Gastrocnemius medialis (tissue), 4 donors: Measurements from ENCODE around the gene TJP3. TPM values are rescaled to one million over a fixed set of nuclear protein-coding genes. Genes with fewer than 3 reads are reported as not detected.

Source experiments
- ATAC-seq, 2 donors: fragments of 150-250 bp; one replicate each; pipeline ENCODE4 v1.9.1; 2016
- DNase-seq, 2 donors: peaks; one replicate each; pipeline ENCODE4 v3.0.0-alpha.2; 2019
- H3K27ac ChIP-seq, 4 donors: fragments of 200-600 bp; sonication (generic); 1 replicate in 1 of 4; 2 replicates in 3 of 4; pipeline ENCODE4 v1.5.1; 2016 to 2018; ENCODE audit warnings: mild to moderate bottlenecking in 2 of 4, moderate library complexity in 1 of 4
- H3K27me3 ChIP-seq, 3 donors: fragments of 200-600 bp; sonication (generic) in 2 of 3; 1 replicate in 1 of 3; 2 replicates in 2 of 3; pipeline versions ENCODE4 v1.5.1 to v1.6.0; 2016 to 2019; ENCODE audit warnings: mild to moderate bottlenecking in 1 of 3, moderate library complexity in 1 of 3
- H3K36me3 ChIP-seq, 2 donors: fragments of 200-600 bp; sonication (generic) in 1 of 2; one replicate each; pipeline ENCODE4 v1.5.1; 2017 to 2018
- H3K4me1 ChIP-seq, 2 donors: fragments of 200-600 bp; sonication (generic) in 1 of 2; one replicate each; pipeline ENCODE4 v1.5.1; 2016 to 2017; ENCODE audit warnings: mild to moderate bottlenecking in 2 of 2
- H3K4me3 ChIP-seq, 4 donors: fragments of 200-600 bp; sonication (generic) in 3 of 4; 1 replicate in 1 of 4; 2 replicates in 3 of 4; pipeline ENCODE4 v1.5.1; 2016 to 2019; ENCODE audit warnings: mild to moderate bottlenecking in 2 of 4
- H3K9me3 ChIP-seq, 3 donors: fragments of 200-600 bp; sonication (generic) in 2 of 3; 1 replicate in 1 of 3; 2 replicates in 2 of 3; pipeline ENCODE4 v1.5.1; 2016 to 2019
- POLR2A ChIP-seq, 2 donors: fragments of 450-650 bp; IDR thresholded peaks; one replicate each; pipeline ENCODE4 v1.6.1; 2017; ENCODE audit warnings: antibody characterized with exemption in 2 of 2, mild to moderate bottlenecking in 2 of 2, moderate library complexity in 2 of 2
- in situ Hi-C, 4 donors: fragments of 200-750 bp; cut with MboI; loops; one replicate each; pipeline versions ENCODE4 v1.15.0 to v1.8.0; 2017; ENCODE audit warnings: low sequenced_read_pairs in 4 of 4
- intact Hi-C: fragments of 100-400 bp; cut with DNase I; formaldehyde crosslinking; loops from one replicate; pipeline ENCODE4 v1.15.1; 2023; ENCODE audit warnings: low total_unique reads
- total RNA-seq, 4 donors: library from RNA; depleted of rRNA; stranded (reverse); fragments of >200 nt; gene quantifications; one replicate each; pipeline versions ENCODE4 v1.1.0 to v1.2.3, GENCODE V29; 2016
- TF ChIP-seq, protein P1 (sequence below), 5 experiments: fragments of 450-650 bp in 3 of 5; fragments of 200-600 bp in 2 of 5; sonication (generic) in 2 of 5; IDR thresholded peaks in 4 of 5; conservative IDR thresholded peaks in 1 of 5; 1 replicate in 4 of 5; 2 replicates in 1 of 5; pipeline ENCODE4 v1.5.1; 2016 to 2019; ENCODE audit warnings: antibody characterized with exemption in 5 of 5, mild to moderate bottlenecking in 3 of 5, moderate library complexity in 3 of 5

TJP3 gene
- total RNA-seq, 4 donors from 2014 or later, result 0.67 to 3.7 (median 1.7) TPM

DNA sequence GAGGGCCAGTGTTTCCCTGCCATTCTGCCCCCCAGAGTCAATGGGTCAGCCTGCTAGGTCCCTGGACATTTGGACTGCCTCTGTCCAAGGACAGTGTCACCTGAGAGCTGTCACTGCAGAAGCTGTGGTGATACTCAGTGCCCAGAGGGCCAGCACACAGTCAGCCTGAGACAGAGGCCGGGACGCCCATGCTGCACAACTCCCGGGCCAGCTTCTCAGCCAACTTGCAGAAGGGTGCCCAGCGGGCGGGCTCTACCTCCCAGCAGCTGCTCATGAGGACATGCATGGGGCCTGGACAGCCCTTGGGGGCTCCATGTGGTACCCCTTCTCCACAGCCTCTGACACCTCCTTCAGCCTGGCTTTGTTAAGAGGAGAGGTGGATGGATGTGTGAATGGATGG is 67.6 kb downstream of the TJP3 start:
- in situ Hi-C loops, result no loop called here
- Histone ChIP-seq H3K9me3 (peaks cover 0 to 3% (median 0%) of the 10 kb centered on the region in 3 donors), H3K27me3 (peaks cover 0 to 2% (median 0%) of the 10 kb centered on the region in 3 donors), H3K27ac (no peak overlapping the region), H3K4me1 (no peaks in the 10 kb centered on the region), H3K4me3 (no peak overlapping the region), H3K36me3 (no peaks in the 10 kb centered on the region)
- ATAC-seq (no peak), DNase-seq (no peak)
- intact Hi-C loops, result no loop called here
- TF ChIP-seq, protein P1, sequence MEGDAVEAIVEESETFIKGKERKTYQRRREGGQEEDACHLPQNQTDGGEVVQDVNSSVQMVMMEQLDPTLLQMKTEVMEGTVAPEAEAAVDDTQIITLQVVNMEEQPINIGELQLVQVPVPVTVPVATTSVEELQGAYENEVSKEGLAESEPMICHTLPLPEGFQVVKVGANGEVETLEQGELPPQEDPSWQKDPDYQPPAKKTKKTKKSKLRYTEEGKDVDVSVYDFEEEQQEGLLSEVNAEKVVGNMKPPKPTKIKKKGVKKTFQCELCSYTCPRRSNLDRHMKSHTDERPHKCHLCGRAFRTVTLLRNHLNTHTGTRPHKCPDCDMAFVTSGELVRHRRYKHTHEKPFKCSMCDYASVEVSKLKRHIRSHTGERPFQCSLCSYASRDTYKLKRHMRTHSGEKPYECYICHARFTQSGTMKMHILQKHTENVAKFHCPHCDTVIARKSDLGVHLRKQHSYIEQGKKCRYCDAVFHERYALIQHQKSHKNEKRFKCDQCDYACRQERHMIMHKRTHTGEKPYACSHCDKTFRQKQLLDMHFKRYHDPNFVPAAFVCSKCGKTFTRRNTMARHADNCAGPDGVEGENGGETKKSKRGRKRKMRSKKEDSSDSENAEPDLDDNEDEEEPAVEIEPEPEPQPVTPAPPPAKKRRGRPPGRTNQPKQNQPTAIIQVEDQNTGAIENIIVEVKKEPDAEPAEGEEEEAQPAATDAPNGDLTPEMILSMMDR (IDR thresholded peaks at IDR 0.05 in 4 of 5, conservative IDR thresholded peaks at IDR 0.05 in 1 of 5), result no peak
- TF ChIP-seq POLR2A (IDR thresholded peaks at IDR 0.05), result no peak

GRCh38 chr19:3776479-3777040 is 68.4 kb downstream of the TJP3 start:
- Histone ChIP-seq H3K9me3 (peaks cover 0 to 8% (median 0%) of the 10 kb centered on the region in 3 donors), H3K36me3 (no peaks in the 10 kb centered on the region), H3K27ac (no peak overlapping the region), H3K4me1 (no peaks in the 10 kb centered on the region), H3K4me3 (no peak overlapping the region), H3K27me3 (peaks cover 0 to 4% (median 2%) of the 10 kb centered on the region in 3 donors)
- intact Hi-C loops, result no loop called here
- no peak for ATAC-seq
- TF ChIP-seq, protein P1 (IDR thresholded peaks at IDR 0.05 in 4 of 5, conservative IDR thresholded peaks at IDR 0.05 in 1 of 5), result no peak
- TF ChIP-seq POLR2A (IDR thresholded peaks at IDR 0.05), result no peak
- DNase-seq, result no peak
- in situ Hi-C loops, result no loop called here

DNA sequence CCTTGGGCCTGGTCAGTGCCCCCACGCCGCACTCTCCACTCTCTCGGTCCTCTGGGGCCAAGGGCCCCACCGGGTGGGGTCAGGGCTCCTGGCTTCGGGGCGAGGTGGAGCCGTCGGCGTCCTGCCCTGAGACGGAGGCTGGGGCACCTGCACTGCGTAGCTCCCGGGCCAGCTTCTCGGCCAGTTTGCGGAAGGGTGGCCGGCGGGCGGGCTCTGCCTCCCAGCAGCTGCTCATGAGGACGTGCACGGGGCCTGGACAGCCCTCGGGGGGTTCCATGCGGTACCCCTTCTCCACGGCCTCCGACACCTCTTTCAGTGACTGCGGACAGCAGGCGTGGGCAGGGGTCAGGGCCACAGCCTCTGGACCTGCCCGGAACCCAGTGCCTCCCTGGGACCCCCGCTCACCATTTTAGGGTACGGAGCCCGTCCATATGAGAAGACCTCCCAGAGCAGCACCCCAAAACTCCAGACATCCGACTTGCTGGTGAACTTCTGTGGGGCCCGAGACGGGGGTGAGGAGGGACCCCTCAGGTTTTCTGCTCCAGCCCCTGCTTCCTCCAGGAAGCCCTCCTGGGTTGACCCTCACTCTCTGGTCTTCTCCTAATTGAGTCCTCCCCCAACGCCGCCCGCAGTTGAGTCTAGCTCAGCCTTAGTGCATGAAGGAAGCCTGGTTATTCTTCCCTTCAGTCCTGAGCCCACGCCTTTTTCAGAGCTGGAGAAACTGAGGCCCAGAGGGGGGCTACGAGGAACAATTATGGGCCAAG is 70.1 kb downstream of the TJP3 start:
- in situ Hi-C loops, result no loop called here
- Histone ChIP-seq H3K27me3 (peaks cover 6 to 17% (median 10%) of the 10 kb centered on the region in 3 donors), H3K9me3 (peaks cover 0 to 19% (median 3%) of the 10 kb centered on the region in 3 donors), H3K36me3 (no peaks in the 10 kb centered on the region), H3K27ac (no peak overlapping the region), H3K4me1 (no peaks in the 10 kb centered on the region), H3K4me3 (no peak overlapping the region)
- DNase-seq, result no peak
- no peak for TF ChIP-seq POLR2A (IDR thresholded peaks at IDR 0.05)
- TF ChIP-seq, protein P1 (IDR thresholded peaks at IDR 0.05 in 4 of 5, conservative IDR thresholded peaks at IDR 0.05 in 1 of 5), result no peak
- intact Hi-C loops, result no loop called here
- ATAC-seq, result no peak

DNA sequence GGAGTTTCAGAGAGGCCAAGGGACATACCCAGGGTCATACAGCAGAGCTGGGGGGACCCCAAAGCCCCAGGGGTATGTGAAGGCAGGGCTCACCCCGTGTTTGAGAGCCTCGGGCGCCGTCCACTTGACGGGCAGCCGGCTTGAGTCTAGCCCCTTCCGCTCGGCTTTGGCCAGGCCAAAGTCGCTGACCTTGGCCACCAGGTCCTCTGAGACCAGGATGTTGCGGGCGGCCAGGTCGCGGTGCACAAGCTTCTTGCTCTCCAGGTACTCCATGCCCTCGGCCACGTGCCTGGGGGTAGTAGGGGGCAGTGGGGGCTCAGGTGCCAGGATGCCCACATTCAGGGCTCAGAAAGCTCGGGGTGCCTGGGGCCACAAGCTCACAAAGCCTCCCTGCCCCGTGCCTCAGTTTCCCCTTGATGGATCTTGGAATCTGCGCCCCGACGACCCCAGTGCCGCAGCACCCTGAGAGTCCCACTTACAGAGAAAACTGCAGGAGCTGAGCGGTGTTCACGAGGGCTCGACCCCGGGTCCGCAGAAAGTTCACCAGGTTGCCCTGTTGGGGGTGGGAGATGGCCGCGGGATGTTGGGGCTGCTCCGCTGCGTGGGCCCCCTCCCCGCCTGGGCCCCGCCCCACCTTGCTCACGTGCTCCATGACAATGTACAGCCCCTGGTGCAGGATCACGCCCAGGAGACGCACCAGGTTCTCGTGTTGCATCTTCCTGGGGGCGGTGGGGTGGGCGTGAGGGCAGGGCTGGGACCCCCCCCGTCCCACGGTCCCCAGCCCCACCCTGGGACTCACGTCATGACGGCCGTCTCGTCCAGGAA is 70.9 kb downstream of the TJP3 start:
- no peak for TF ChIP-seq POLR2A (IDR thresholded peaks at IDR 0.05)
- TF ChIP-seq, protein P1 (IDR thresholded peaks at IDR 0.05 in 4 of 5, conservative IDR thresholded peaks at IDR 0.05 in 1 of 5), result no peak
- intact Hi-C loops, result no loop called here
- H3K27ac ChIP-seq, result no peak overlapping the region
- H3K9me3 ChIP-seq, result peaks cover 0 to 19% (median 3%) of the 10 kb centered on the region in 3 donors
- ATAC-seq (no peak), DNase-seq (no peak)
- no peaks in the 10 kb centered on the region for H3K36me3 ChIP-seq
- H3K27me3 ChIP-seq, result peaks cover 12 to 25% (median 14%) of the 10 kb centered on the region in 3 donors
- in situ Hi-C loops, result no loop called here
- no peak overlapping the region for H3K4me3 ChIP-seq
- no peaks in the 10 kb centered on the region for H3K4me1 ChIP-seq
